NCI-H2227 treated with DMSO at 0.1 percent for 48 hours (cell line): ENCODE data around the gene EML6.

Experiments
- DNase-seq: peaks from one replicate; lab custom pipeline; 2025; lab: John Stamatoyannopoulos, UW

The EML6 gene

GRCh38 chr2:54758951-54759350, 35.5 kb downstream of the EML6 start:
- no peak for DNase-seq

GRCh38 chr2:54760310-54760709, 36.8 kb downstream of the EML6 start:
- DNase-seq, result no peak

GRCh38 chr2:54763636-54764291, 40.3 kb downstream of the EML6 start:
- DNase-seq, result no peak

GRCh38 chr2:54767921-54768320, 44.5 kb downstream of the EML6 start:
- DNase-seq, result no peak

GRCh38 chr2:54768772-54769428, 45.4 kb downstream of the EML6 start:
- no peak for DNase-seq

- no peak for DNase-seq
Measured at GRCh38 chr2:54770211-54770610, 46.7 kb downstream of the EML6 start.

GRCh38 chr2:54770676-54771075, 47.2 kb downstream of the EML6 start:
- no peak for DNase-seq

GRCh38 chr2:54771166-54771885, 47.9 kb downstream of the EML6 start:
- no peak for DNase-seq

GRCh38 chr2:54772110-54772509, 48.6 kb downstream of the EML6 start:
- DNase-seq, result no peak

- no peak for DNase-seq
Measured at GRCh38 chr2:54772531-54772930, 49.1 kb downstream of the EML6 start.

- DNase-seq, result no peak
Measured at GRCh38 chr2:54773233-54773632, 49.8 kb downstream of the EML6 start.

- no peak for DNase-seq
Measured at GRCh38 chr2:54773838-54774237, 50.4 kb downstream of the EML6 start.

GRCh38 chr2:54775710-54776109, 52.2 kb downstream of the EML6 start:
- DNase-seq, result no peak

- DNase-seq, result no peak
Measured at GRCh38 chr2:54776494-54776893, 53.0 kb downstream of the EML6 start.

GRCh38 chr2:54783349-54783748, 59.9 kb downstream of the EML6 start:
- no peak for DNase-seq

- DNase-seq, result no peak
Measured at GRCh38 chr2:54787270-54787669, 63.8 kb downstream of the EML6 start.

- no peak for DNase-seq
Measured at GRCh38 chr2:54787755-54788366, 64.4 kb downstream of the EML6 start.

- no peak for DNase-seq
Measured at GRCh38 chr2:54789878-54790277, 66.4 kb downstream of the EML6 start.

- DNase-seq, result no peak
Measured at GRCh38 chr2:54791831-54792230, 68.4 kb downstream of the EML6 start.

- DNase-seq, result no peak
Measured at GRCh38 chr2:54797307-54797706, 73.8 kb downstream of the EML6 start.

- DNase-seq, result peak; percentile 46
Measured at GRCh38 chr2:54801352-54801751, 77.9 kb downstream of the EML6 start.

GRCh38 chr2:54803783-54804751, 80.6 kb downstream of the EML6 start:
- peak; percentile 64 for DNase-seq
